Adrenal gland (tissue), 19 donors: ENCODE measurements around the gene L3MBTL1. TPM values are rescaled to one million over a fixed set of nuclear protein-coding genes. Genes with fewer than 3 reads are reported as not detected.
A peak's percentile ranks its signal among the peaks of the same experiment; 100 is the strongest.

Experiments used
- DNase-seq, 7 donors: peaks; one replicate each; pipeline ENCODE4 v3.0.0-alpha.2; 2019 to 2020
- H3K27ac ChIP-seq, 5 donors: fragments of 200-600 bp; sonication (generic) in 4 of 5; 1 replicate in 3 of 5; 2 replicates in 2 of 5; pipeline versions ENCODE4 v1.5.1 to v1.8.0; 2016 to 2020; ENCODE audit warnings: mild to moderate bottlenecking in 1 of 5
- H3K27me3 ChIP-seq: fragments of 200-600 bp; 2 replicates; pipeline ENCODE4 v1.8.0; 2021
- H3K36me3 ChIP-seq, 2 donors: fragments of 200-600 bp; replicated peaks in 1 of 2; 1 replicate in 1 of 2; 2 replicates in 1 of 2; pipeline versions ENCODE4 v1.5.1 to v1.8.0; 2018 to 2022
- H3K4me1 ChIP-seq, 2 donors: fragments of 200-600 bp; replicated peaks in 1 of 2; 1 replicate in 1 of 2; 2 replicates in 1 of 2; pipeline versions ENCODE4 v1.5.1 to v1.8.0; 2018 to 2021
- H3K4me3 ChIP-seq, 4 donors: fragments of 200-600 bp; sonication (generic) in 3 of 4; one replicate each; pipeline ENCODE4 v1.5.1; 2016 to 2018
- H3K9me3 ChIP-seq, 3 donors: fragments of 200-600 bp; sonication (generic) in 1 of 3; replicated peaks in 1 of 3; 1 replicate in 2 of 3; 2 replicates in 1 of 3; pipeline versions ENCODE4 v1.5.1 to v1.8.0; 2016 to 2021
- CTCF ChIP-seq, 6 experiments: fragments of 450-650 bp in 4 of 6; fragments of 200-600 bp in 2 of 6; sonication (generic) in 1 of 6; IDR thresholded peaks; 1 replicate in 5 of 6; 2 replicates in 1 of 6; pipeline versions ENCODE4 v1.5.1 to v1.8.0; 2016 to 2021; ENCODE audit warnings: antibody characterized with exemption in 6 of 6, mild to moderate bottlenecking in 2 of 6, moderate library complexity in 1 of 6
- POLR2A ChIP-seq, 2 donors: fragments of 450-650 bp; IDR thresholded peaks; one replicate each; pipeline ENCODE4 v1.6.1; 2017; ENCODE audit warnings: antibody characterized with exemption in 2 of 2, mild to moderate bottlenecking in 2 of 2, moderate library complexity in 1 of 2
- WGBS, 4 donors: extraction: QIAGEN DNeasy Blood & Tissue Kit in 2 of 4; methylation state at CpG; one replicate each; pipeline versions ENCODE4 v1.1.5 to v1.1.7; 2013 to 2017; 5-methylcytosine and 5-hydroxymethylcytosine counted together
- intact Hi-C, 2 donors: fragments of 100-400 bp; cut with DNase I; formaldehyde crosslinking; loops; one replicate each; pipeline versions ENCODE4 v1.14.1 to v1.15.0; 2022 to 2023
- long read RNA-seq, 10 donors: library from polyadenylated mRNA in 3 of 10; unstranded in 2 of 10; stranded (forward) in 1 of 10; transcript quantifications; one replicate each; pipeline ENCODE4 v2.0.0 and lab custom pipeline, GENCODE V29; 2021 to 2026
- polyA plus RNA-seq, 3 donors: library from polyadenylated mRNA; stranded (reverse); fragments of 200-250 nt in 2 of 3; fragments of 350-450 nt in 1 of 3; fragmentation: Illumina TruSeq in 1 of 3; extraction: RNeasy Lipid Tissue Mini Kit (QIAGEN cat#74804) in 1 of 3; gene quantifications; one replicate each; pipeline ENCODE4 v1.2.3, GENCODE V29; 2013 to 2014
- total RNA-seq, 9 donors: library from RNA; depleted of rRNA in 4 of 9; stranded (reverse); fragments of >200 nt in 4 of 9; fragments of 120-200 nt in 1 of 9; fragmentation: NEBNext Ultra II Directional in 1 of 9; extraction: Animal tissue kit (Norgen Biotek cat#: 25700) in 1 of 9; gene quantifications; one replicate each; pipeline versions ENCODE4 v1.1.0 to v1.2.4, GENCODE V29; 2013 to 2023
- donor health status: healthy with polysubstance abuse.
- donor health status: Bipolar disorder and iron deficiency.
- donor health status: DM: yes; HTN: yes; CAD: no.
- donor health status: DM: no; HTN: no; CAD: no.
- donor health status: DM: no; HTN: no; CAD: no.
- donor health status: DM: yes; HTN: yes; CAD: no.

Gene L3MBTL1
- total RNA-seq (10 to 100 TPM in 7 of 9 donors, 1 to 10 TPM in 2; 5.2 to 21.9 (median 15.0) TPM), polyA plus RNA-seq (10 to 100 TPM in 2 of 3 donors, 1 to 10 TPM in 1; 3.3 to 24.4 (median 10.9) TPM)
- long read RNA-seq, donor 1 = 0 reads
- long read RNA-seq, donor 2 = 0 reads
- long read RNA-seq, donor 3 = 0 reads
- long read RNA-seq, donor 4, partial matches to known transcripts = 1 of 1 reads
- long read RNA-seq, donor 4, other reads (novel, unspliced or antisense) = 0 of 1 reads
- long read RNA-seq, donor 5, partial matches to known transcripts = 5 of 20 reads
- long read RNA-seq, donor 5, other reads (novel, unspliced or antisense) = 11 of 20 reads
- long read RNA-seq, donor 6, partial matches to known transcripts = 2 of 2 reads
- long read RNA-seq, donor 6, other reads (novel, unspliced or antisense) = 0 of 2 reads
- long read RNA-seq, donor 7 = 0 reads
- long read RNA-seq, donor 8 = 0 reads
- long read RNA-seq, donor 9 = 0 reads
- long read RNA-seq, donor 10 = 0 reads

DNA sequence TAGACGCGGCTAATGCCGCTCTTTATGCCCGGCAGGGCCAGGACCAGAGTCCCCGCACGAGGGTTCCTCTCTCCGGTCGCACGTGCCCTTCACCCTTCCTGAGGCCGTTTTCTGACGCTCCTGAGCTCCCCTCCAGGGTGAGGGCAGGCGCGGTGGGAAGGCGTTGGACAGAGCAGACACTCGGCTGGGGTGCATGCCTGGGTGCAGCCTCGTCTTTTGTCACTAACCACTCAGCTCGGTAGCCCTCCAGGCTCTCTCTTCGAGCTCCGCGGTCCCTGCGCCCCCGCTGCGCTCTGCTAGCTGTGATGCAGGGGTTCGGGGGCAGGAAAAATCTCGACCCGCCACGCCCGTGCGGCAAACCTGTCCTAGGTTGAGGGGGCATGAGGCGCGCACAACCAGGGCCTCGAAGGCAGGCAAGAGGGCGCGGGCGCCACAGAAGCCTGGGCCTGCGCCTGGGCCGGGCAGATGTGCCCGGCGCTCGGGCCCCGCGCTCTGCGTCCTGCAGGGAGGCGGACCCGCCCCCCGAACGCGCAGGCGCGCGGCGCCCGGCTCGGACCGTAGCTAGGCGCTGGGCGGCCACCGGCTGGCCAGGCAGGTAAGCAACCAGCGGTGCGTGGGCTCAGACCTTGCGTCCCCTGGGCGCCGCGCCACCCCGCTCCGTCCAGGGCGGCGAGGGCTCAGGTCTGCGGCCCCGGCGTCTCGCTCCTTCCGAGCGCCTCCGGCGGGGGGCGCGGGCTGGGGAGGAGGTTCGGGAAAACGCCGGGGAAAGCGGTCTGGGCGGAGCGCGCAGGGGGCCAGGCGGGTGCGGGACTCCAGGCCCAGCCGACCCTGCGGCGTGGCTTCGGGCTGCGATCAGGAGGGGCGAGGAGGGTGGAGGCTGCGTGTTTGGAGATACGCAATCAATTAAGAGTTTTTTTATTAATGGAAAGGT, at the start of gene L3MBTL1:
TSS of gene L3MBTL1 (plus strand) at position 548 of the 931 bp plus-strand sequence. CDS start 5,807 bp downstream, outside the sequence.
- peak in 1 of 2 donors; percentile 33 for TF ChIP-seq POLR2A (IDR thresholded peaks at IDR 0.05)
- no peak for TF ChIP-seq CTCF (IDR thresholded peaks at IDR 0.05)
- DNase-seq = peak; percentile 36 to 59 (median 51)
- H3K27ac ChIP-seq = no peak within 1 kb of the TSS
- H3K9me3 ChIP-seq = no peaks in the 10 kb centered on the region
- WGBS, 4 donors = 6 to 23% (median 10%) methylated on average over 22 to 95 of the region's 95 CpGs
- intact Hi-C loops = no loop called here
- no peaks in the 10 kb centered on the region for H3K36me3 ChIP-seq
- H3K4me1 ChIP-seq = peaks cover 0 to 13% of the 10 kb centered on the region in 2 donors
- H3K27me3 ChIP-seq = no peaks in the 10 kb centered on the region
- peak within 1 kb of the TSS in 2 of 4 donors; percentile 47 to 86 for H3K4me3 ChIP-seq

DNA sequence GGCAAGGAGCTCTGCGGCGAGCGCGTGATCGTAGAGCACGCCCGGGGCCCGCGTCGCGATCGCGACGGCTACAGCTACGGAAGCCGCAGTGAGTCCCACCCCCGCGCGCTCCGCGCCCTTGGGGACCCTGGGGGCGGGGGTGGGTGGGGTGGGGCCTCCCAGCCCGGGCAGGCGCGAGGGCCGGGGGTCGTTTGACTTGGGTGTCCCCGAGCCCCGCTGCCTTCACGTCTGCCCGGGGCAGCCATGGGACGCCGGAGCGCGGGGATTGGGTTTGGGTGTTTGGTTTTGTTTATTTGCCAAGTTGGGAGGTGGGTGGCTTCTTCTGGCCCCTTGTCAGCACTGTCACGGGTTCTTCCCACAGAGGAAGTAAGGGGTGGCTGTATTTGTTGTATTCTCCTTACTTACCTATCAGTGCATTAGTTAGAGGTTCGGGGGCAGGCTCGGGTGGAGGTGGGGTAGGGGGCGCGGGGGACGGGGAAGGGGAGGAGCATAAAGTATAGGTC, 49.0 kb upstream of the L3MBTL1 start:
- no peaks in the 10 kb centered on the region for H3K27me3 ChIP-seq
- 0 to 2% (median 1%) methylated on average over 16 to 41 of the region's 41 CpGs for WGBS, 4 donors
- intact Hi-C loops = no loop called here
- H3K36me3 ChIP-seq = peaks cover 0 to 44% of the 10 kb centered on the region in 2 donors
- H3K4me1 ChIP-seq = peaks cover 18 to 42% of the 10 kb centered on the region in 2 donors
- peak overlapping the region in 4 of 5 donors; percentile 99 to 100 (median 100) for H3K27ac ChIP-seq
- no peaks in the 10 kb centered on the region for H3K9me3 ChIP-seq
- TF ChIP-seq CTCF (IDR thresholded peaks at IDR 0.05) (no peak), POLR2A (IDR thresholded peaks at IDR 0.05) (no peak)
- H3K4me3 ChIP-seq = peak overlapping the region in 3 of 4 donors; percentile 71 to 92 (median 86)
- peak in 3 of 7 donors; percentile 41 to 54 (median 43) for DNase-seq

DNA sequence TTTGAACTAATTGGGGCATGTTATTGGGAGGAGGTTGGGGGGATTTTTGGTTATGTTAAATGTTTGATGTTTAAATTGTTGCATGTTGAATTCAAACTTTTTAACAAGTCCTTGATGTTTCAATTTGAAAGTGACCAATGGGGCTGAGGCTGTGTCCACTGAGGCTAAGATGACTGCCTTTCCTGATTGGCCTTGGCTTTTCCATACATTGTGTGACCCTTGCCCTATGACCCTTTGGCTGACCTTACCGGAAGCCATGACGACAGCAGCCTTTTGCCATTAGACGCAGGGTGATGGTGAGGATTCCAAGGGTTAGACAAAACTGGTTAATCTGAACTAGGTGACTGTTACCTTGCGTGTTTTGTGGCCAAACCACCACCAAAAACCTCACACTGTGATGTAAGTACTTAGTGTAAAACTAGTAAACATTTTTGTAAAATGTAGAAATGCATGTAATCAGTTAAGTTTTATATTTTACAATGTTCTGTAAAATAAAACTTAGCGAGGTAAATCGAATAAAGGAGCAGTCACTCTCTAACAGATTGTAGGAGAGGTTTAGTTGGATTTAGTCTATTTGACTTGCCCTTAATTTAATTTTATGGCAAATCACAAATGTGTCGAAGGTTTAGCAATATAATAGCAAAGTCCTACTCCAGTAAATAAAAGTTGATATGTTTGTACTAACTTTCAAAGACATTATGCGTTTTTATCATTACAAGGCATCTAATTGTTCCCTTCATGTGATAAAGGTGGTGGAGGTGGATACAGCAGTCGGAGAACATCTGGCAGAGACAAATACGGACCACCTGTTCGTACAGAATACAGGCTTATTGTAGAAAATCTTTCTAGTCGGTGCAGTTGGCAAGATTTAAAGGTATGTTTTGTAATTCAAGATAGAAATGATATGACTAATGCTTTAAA, 48.2 kb upstream of the L3MBTL1 start:
- peak in 5 of 7 donors; percentile 10 to 66 (median 30) for DNase-seq
- Histone ChIP-seq H3K36me3 (peaks cover 0 to 52% of the 10 kb centered on the region in 2 donors), H3K27me3 (no peaks in the 10 kb centered on the region), H3K27ac (peak overlapping the region in 3 of 5 donors; percentile 99 to 100 (median 100)), H3K4me1 (peaks cover 18 to 42% of the 10 kb centered on the region in 2 donors), H3K4me3 (peak overlapping the region in 2 of 4 donors; percentile 86 to 92), H3K9me3 (no peaks in the 10 kb centered on the region)
- TF ChIP-seq POLR2A (IDR thresholded peaks at IDR 0.05) (no peak), CTCF (IDR thresholded peaks at IDR 0.05) (no peak)
- 55 to 57% (median 56%) methylated on average over 12 of the region's 12 CpGs for WGBS, 4 donors
- intact Hi-C loops = no loop called here
